ENCODE results near the gene SFI1. TPM values are rescaled to one million over a fixed set of nuclear protein-coding genes. Genes with fewer than 3 reads are reported as not detected.

The SFI1 gene
- total and polyA plus RNA-seq, 2 of the 8 experiments (the other 6 are each of a cell fraction or from before 2014, with no cell fraction given), result 10.4 to 30.1 TPM

GRCh38 chr22:31650391-31650790, 154.1 kb downstream of the SFI1 start (continued):
- TF ChIP-seq CREB1 (IDR thresholded peaks at IDR 0.05), result no peak
- no peak for TF ChIP-seq TBP (IDR thresholded peaks at IDR 0.05; ENCODE audit: low read depth, low read length)
- no peak for TF ChIP-seq CTBP2 (IDR thresholded peaks at IDR 0.05; ENCODE audit: borderline replicate concordance, insufficient read depth, insufficient read length, low read length)
